A673 (cell line): Measurements from ENCODE around the gene PTN.

Source experiments
- EZH2 ChIP-seq: fragments of 200-600 bp; sonication (generic); IDR thresholded peaks from 2 replicates; pipeline ENCODE4 v1.6.1; 2017; ENCODE audit warnings: borderline replicate concordance, low read depth, mild to moderate bottlenecking, mixed read lengths, antibody characterized with exemption, low read length; ENCODE audit not compliant: poor library complexity, severe bottlenecking
- TF ChIP-seq, protein P1 (sequence below): fragments of 300-800, 200-600 bp; sonication (generic); conservative IDR thresholded peaks from 2 replicates; pipeline ENCODE4 v1.5.1; 2017; ENCODE audit warnings: low read depth, mild to moderate bottlenecking, antibody characterized with exemption, low read length, moderate library complexity, mixed read lengths

DNA sequence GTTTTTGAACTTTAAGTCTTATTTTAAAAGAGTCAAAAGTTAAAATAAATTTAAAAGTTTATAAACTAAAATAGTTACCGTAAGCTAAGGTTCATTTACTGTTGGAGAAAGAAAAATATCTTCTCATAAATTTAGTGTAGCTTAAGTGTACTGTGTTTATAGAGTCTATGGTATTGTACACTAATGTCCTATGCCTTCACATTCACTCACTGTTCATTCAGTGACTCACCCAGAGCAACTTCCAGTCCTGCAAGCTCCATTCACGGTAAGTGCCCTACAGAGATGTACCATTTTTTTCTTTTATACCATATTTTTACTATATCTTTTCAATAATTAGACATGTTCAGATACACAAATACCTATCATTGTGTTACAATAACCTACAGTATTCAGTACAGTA lies 97.6 kb downstream of the PTN start:
- TF ChIP-seq, protein P1, sequence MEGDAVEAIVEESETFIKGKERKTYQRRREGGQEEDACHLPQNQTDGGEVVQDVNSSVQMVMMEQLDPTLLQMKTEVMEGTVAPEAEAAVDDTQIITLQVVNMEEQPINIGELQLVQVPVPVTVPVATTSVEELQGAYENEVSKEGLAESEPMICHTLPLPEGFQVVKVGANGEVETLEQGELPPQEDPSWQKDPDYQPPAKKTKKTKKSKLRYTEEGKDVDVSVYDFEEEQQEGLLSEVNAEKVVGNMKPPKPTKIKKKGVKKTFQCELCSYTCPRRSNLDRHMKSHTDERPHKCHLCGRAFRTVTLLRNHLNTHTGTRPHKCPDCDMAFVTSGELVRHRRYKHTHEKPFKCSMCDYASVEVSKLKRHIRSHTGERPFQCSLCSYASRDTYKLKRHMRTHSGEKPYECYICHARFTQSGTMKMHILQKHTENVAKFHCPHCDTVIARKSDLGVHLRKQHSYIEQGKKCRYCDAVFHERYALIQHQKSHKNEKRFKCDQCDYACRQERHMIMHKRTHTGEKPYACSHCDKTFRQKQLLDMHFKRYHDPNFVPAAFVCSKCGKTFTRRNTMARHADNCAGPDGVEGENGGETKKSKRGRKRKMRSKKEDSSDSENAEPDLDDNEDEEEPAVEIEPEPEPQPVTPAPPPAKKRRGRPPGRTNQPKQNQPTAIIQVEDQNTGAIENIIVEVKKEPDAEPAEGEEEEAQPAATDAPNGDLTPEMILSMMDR: no peak
- no peak for TF ChIP-seq EZH2
